Progenitor cell of endocrine pancreas (in vitro differentiated cells): Measurements from ENCODE around the gene CTNNA3. TPM values are rescaled to one million over a fixed set of nuclear protein-coding genes. Genes with fewer than 3 reads are reported as not detected.

Experiments used
- DNase-seq: peaks from one replicate; pipeline ENCODE4 v3.0.0; 2021; ENCODE audit warnings: low spot score; ENCODE audit not compliant: unreplicated experiment
- H3K27ac Mint-ChIP-seq: 2 replicates; pipeline ENCODE4 v1.8.0; 2021; ENCODE audit warnings: mild to moderate bottlenecking, moderate library complexity, mixed read lengths
- H3K27me3 Mint-ChIP-seq: 2 replicates; pipeline ENCODE4 v1.8.0; 2021; ENCODE audit warnings: mixed read lengths
- H3K36me3 Mint-ChIP-seq: 2 replicates; pipeline ENCODE4 v1.8.0; 2022; ENCODE audit warnings: mixed read lengths; ENCODE audit not compliant: insufficient read depth
- H3K4me1 Mint-ChIP-seq: 2 replicates; pipeline ENCODE4 v1.8.0; 2021; ENCODE audit warnings: low read depth, mixed read lengths
- H3K4me3 Mint-ChIP-seq: 2 replicates; pipeline ENCODE4 v1.8.0; 2021; ENCODE audit warnings: low read depth, mild to moderate bottlenecking, moderate library complexity, mixed read lengths
- H3K9me3 Mint-ChIP-seq: 2 replicates; pipeline ENCODE4 v1.8.0; 2021; ENCODE audit warnings: low read depth, mixed read lengths
- CTCF ChIP-seq: fragments of 200-600 bp; sonication (generic); IDR thresholded peaks from one replicate; pipeline ENCODE4 v1.5.0; 2021; ENCODE audit warnings: antibody characterized with exemption, mild to moderate bottlenecking; ENCODE audit not compliant: unreplicated experiment
- total RNA-seq: library from RNA; stranded (reverse); gene quantifications from 2 replicates; pipeline ENCODE4 v1.2.1, GENCODE V29; 2021

The CTNNA3 gene
- total RNA-seq, 1 donor from 2014 or later: 1.7 TPM

GRCh38 chr10:66782776-66783175 is 913.2 kb downstream of the CTNNA3 start:
- H3K27me3 Mint-ChIP-seq: no peaks in the 10 kb centered on the region
- no peak overlapping the region for H3K27ac Mint-ChIP-seq
- no peak for TF ChIP-seq CTCF

GRCh38 chr10:66782144-66782543 is 913.9 kb downstream of the CTNNA3 start:
- H3K9me3 Mint-ChIP-seq: no peaks in the 10 kb centered on the region
- no peaks in the 10 kb centered on the region for H3K36me3 Mint-ChIP-seq
- H3K4me1 Mint-ChIP-seq: no peaks in the 10 kb centered on the region
- TF ChIP-seq CTCF: no peak
- no peak for DNase-seq
- H3K4me3 Mint-ChIP-seq: no peak overlapping the region
- H3K27me3 Mint-ChIP-seq: no peaks in the 10 kb centered on the region
- H3K27ac Mint-ChIP-seq: no peak overlapping the region

More at GRCh38 chr10:66782776-66783175, 913.2 kb downstream of the CTNNA3 start:
- no peaks in the 10 kb centered on the region for H3K36me3 Mint-ChIP-seq
- no peaks in the 10 kb centered on the region for H3K9me3 Mint-ChIP-seq
- no peak for DNase-seq
- H3K4me3 Mint-ChIP-seq: no peak overlapping the region
- H3K4me1 Mint-ChIP-seq: no peaks in the 10 kb centered on the region

- Mint-ChIP-seq H3K36me3 (no peaks in the 10 kb centered on the region), H3K9me3 (no peaks in the 10 kb centered on the region), H3K27ac (no peak overlapping the region), H3K27me3 (no peaks in the 10 kb centered on the region), H3K4me1 (no peaks in the 10 kb centered on the region), H3K4me3 (no peak overlapping the region)
- TF ChIP-seq CTCF: no peak
- DNase-seq: no peak
Observed at GRCh38 chr10:66780796-66781195, 915.2 kb downstream of the CTNNA3 start.

GRCh38 chr10:66778351-66778750 is 917.6 kb downstream of the CTNNA3 start:
- Mint-ChIP-seq H3K9me3 (no peaks in the 10 kb centered on the region), H3K27me3 (no peaks in the 10 kb centered on the region), H3K36me3 (no peaks in the 10 kb centered on the region), H3K4me1 (no peaks in the 10 kb centered on the region), H3K4me3 (no peak overlapping the region), H3K27ac (no peak overlapping the region)
- DNase-seq: no peak
- TF ChIP-seq CTCF: no peak

- H3K4me1 Mint-ChIP-seq: no peaks in the 10 kb centered on the region
- H3K36me3 Mint-ChIP-seq: no peaks in the 10 kb centered on the region
- H3K27me3 Mint-ChIP-seq: no peaks in the 10 kb centered on the region
- TF ChIP-seq CTCF: no peak
- no peak overlapping the region for H3K27ac Mint-ChIP-seq
- DNase-seq: no peak
- H3K9me3 Mint-ChIP-seq: no peaks in the 10 kb centered on the region
- H3K4me3 Mint-ChIP-seq: no peak overlapping the region
Observed at GRCh38 chr10:66777665-66778064, 918.3 kb downstream of the CTNNA3 start.
